GM18505 (cell line): ENCODE results near the gene GLI3.

ENCODE experiments used
- ATAC-seq: cut with Tn5 transposase; IDR thresholded peaks from one replicate; pipeline ENCODE4 v1.9.1; 2021; ENCODE audit not compliant: unreplicated experiment
- POLR2A ChIP-seq: IDR thresholded peaks from 4 replicates; pipeline ENCODE4 v1.6.1; 2011; ENCODE audit warnings: borderline replicate concordance; ENCODE audit not compliant: insufficient read depth, insufficient read length; ENCODE audit errors: extremely low read depth

Gene GLI3

GRCh38 chr7:41955451-41955850 lies 281.6 kb downstream of the GLI3 start:
- no peak for TF ChIP-seq POLR2A
- no peak for ATAC-seq

DNA sequence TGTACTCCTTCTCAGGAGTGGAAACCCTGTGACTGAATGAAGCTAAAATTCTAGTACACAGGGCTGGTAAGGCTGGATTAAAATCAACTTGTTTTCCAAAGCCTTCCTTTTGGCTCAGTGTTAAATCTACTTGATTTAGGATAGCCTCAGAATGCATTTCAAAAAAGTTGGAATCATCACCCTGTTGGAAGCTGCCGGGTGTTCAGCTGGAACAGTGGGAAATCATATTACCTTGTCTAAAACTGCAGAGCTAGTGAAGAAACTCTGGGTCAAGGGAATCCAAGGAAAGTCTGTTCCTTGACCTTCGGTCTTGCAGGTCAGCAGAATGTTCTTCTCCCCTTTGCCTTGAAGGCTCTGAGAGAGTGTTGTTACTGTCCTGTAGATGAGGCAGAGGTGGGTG lies 282.0 kb downstream of the GLI3 start:
- no peak for TF ChIP-seq POLR2A
- no peak for ATAC-seq

GRCh38 chr7:41948503-41948902 lies 288.5 kb downstream of the GLI3 start:
- no peak for ATAC-seq
- TF ChIP-seq POLR2A, result no peak

GRCh38 chr7:41943094-41943577 lies 293.9 kb downstream of the GLI3 start:
- ATAC-seq, result peak; percentile 87
- no peak for TF ChIP-seq POLR2A

DNA sequence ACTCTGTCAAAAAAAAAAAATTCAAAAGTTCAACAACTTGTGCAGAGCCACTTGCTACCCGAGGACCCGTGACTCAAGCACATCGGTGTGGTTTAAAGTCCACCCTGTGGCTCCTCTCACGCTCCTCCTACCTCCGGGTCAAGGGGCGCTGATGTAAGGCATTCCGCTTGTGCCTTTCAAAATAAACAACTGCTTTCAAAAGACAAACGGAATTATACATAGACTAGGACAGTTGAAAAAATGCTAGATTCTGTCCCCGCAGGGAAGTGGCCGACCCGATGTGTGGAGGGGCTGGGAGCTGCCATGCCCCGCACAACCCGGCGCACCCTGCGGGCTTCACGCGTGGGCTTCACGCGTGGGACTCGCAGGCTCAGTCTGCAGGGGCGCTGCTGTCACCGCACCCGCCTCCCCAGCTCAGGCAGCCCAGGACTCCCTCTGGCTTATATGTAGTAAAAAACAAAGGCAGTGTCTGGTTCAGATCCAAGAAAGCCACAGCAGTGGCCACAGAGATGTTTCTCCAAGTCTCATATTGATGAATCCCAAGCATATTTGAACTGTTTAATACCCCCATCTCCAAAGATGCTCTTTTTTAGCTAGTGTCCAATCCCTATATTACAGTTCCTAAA lies 294.4 kb downstream of the GLI3 start:
- ATAC-seq, result peak; percentile 4
- no peak for TF ChIP-seq POLR2A

- peak; percentile 67 for ATAC-seq
- TF ChIP-seq POLR2A, result no peak
These were observed 296.2 kb downstream of the GLI3 start for GRCh38 chr7:41940760-41941343.

DNA sequence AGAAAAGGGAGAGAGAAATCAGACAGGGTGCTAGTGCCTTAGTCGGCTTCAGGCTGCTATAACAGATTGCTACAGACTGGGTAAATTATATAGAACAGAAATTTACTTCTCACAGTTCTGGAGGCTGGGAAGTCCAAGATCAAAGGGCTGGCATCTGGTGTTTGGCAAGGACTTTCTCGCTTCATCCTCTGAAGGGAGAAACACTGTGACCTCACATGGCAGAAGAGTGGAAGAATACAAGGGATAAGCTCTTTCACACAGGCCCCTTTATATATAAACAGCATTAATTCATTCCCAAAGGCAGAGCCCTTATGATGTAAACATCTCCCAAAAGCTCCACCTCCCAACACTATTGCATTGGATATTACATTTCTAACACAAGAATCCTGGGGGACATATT lies 298.6 kb downstream of the GLI3 start:
- ATAC-seq, result no peak
- TF ChIP-seq POLR2A, result no peak

GRCh38 chr7:41933427-41933826 lies 303.6 kb downstream of the GLI3 start:
- no peak for ATAC-seq
- no peak for TF ChIP-seq POLR2A

- no peak for ATAC-seq
- TF ChIP-seq POLR2A, result no peak
These were observed 305.8 kb downstream of the GLI3 start for GRCh38 chr7:41931263-41931646.

DNA sequence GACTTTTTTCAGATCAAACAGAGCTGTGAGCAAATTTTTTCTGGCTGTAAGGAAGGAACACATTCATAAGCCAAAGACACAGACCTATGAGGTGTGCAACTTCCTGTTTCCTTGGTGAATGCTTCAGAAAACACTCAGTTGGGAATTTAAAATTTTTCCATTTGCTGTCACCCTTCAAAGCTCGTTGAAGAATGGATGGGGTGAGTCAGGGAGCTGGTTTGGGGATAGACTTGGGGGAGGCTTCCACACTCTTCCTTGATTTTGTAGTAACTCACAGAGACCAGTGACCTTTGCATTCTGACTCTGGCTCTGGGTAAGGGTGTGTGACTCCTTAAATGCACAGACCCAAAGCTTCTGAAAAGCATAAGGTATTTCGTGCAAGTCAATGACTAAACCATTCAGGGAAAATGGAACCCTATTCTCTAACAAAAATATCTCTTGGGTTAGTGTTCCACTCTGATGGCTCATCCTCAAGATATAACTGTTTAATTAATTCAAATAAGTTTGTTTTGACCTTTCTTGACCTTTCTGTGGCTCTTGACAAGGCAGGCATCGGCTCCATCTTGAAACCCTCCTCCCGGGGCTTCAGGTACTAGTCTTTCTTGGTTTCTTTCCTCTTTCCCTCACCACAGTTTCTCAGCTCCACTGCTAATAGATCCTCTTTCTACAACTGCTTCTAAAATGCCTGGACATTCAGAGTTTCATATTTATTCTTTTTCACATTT lies 306.3 kb downstream of the GLI3 start:
- TF ChIP-seq POLR2A, result no peak
- no peak for ATAC-seq

DNA sequence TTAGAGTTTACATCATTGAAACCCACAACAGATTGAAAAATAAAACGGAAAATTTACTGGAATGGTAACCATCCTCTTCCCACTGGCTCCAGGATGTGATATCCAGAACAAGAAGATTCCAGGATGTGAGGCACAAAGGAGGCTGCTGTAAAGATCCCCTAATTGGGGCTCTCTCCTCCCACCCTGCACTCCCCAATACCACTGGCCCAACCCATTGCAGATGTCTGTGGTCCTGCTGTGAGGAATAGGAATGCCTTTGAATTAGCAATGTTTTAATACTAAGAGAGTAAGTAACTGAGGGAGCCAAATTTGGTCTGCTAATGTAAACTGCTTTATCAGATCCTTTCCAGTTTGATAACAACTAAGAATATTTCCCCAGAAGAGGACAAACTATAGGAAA lies 308.2 kb downstream of the GLI3 start:
- no peak for TF ChIP-seq POLR2A
- ATAC-seq, result no peak

DNA sequence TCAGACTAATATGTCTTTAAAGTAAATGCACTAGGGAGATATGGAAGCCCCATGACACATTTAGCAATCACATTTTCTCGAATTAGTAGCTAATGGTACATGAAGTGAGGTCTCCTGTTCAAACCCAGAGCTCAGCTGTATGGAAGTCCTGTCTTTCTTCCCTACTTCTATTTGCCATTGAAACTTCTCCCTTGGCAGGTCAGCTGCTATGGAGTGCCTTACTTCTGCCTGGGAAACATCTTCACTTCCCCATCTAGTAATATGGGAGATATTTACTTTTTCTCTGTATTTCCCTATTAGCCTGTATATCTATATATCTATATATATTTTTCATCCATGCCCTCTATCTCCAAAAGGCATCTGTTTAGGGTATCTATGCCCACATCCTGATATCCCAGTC lies 308.8 kb downstream of the GLI3 start:
- no peak for ATAC-seq

DNA sequence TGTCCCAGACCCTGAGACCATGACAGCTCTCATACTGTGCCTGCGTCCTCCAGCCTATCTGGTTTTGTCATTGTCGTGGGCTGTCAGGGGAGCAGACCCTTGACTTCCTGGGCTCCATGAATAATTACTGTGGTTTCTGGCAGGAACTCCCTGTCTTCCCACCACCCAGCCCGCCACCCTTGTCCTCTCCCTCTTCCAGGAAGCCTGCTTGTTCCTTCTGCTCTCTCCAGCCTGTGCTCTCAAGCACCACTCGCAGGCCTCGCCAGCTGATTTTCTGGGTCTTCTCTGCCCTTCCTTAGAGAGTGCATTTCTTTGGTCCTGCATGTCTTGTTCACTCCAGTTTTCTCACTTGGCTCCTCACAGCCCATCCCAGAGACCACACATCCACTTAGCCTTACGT lies 309.6 kb downstream of the GLI3 start:
- no peak for TF ChIP-seq POLR2A
- no peak for ATAC-seq

More for the DNA sequence above, 308.8 kb downstream of the GLI3 start:
- TF ChIP-seq POLR2A, result no peak

DNA sequence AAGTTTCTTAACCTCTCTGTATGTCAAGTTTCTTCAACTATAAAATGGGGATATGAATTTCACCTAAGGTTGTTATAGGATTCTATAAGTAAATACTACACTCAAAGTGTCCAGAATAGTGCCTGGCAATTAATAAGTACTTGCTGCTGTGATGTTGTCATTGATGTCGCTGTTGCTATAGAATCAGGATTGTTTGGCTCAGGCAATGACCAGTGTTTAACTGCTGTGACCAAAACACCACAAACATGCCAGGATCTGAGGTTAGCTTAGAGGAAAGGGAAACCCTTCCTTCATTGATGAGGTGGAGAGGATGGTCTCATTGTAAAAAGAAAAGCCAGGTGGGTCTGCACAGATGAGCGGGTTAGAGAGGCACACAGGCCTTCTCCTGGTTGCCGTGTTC lies 311.1 kb downstream of the GLI3 start:
- no peak for TF ChIP-seq POLR2A
- no peak for ATAC-seq
